Measurements from ENCODE around the gene P2RX6. TPM values are rescaled to one million over a fixed set of nuclear protein-coding genes. Genes with fewer than 3 reads are reported as not detected.
A peak's percentile ranks its signal among the peaks of the same experiment; 100 is the strongest.

Gene P2RX6
- total RNA-seq, 1 experiment from 2014 or later: 0.46 TPM

GRCh38 chr22:20988573-20989322, 26.2 kb upstream of the P2RX6 start:
- DNase-seq (ENCODE audit: low read depth, low spot score) (no peak), ATAC-seq (0 out of 2 replicates have a peak, but pooled peaks have one; percentile 31)
- ChIA-PET POLR2A (interaction anchor here (1.3 kb wide), 1 partner anchor 11 kb away, joined by 3 read pairs; no protein-coding TSS in a partner anchor), CTCF (no interaction called here)
- no peaks in the 10 kb centered on the region for H3K36me3 ChIP-seq (ENCODE audit: control insufficient read depth, insufficient read depth, low read length)
- H3K4me1 ChIP-seq (ENCODE audit: control insufficient read depth, insufficient read depth, low read length): no peaks in the 10 kb centered on the region
- no peak for TF ChIP-seq SIN3A (IDR thresholded peaks at IDR 0.05; ENCODE audit: borderline replicate concordance, insufficient read depth, low read depth, low read length)
- no peak for TF ChIP-seq CTCF (IDR thresholded peaks at IDR 0.05)
- no peak for TF ChIP-seq REST (IDR thresholded peaks at IDR 0.05; ENCODE audit: insufficient read depth in 1 of 2, low read depth in 2 of 2, low read length in 1 of 2)
- no peak for TF ChIP-seq POLR2AphosphoS5 (IDR thresholded peaks at IDR 0.05; ENCODE audit: low read depth, low read length)
- no peak for TF ChIP-seq TCF7L2 (IDR thresholded peaks at IDR 0.05; ENCODE audit: low read depth, low read length)
- BruUV-seq (replicated peaks): no TSS peak
- no peaks in the 10 kb centered on the region for H3K27me3 ChIP-seq (ENCODE audit: control insufficient read depth, insufficient read depth, low read length)
- H3K9me3 ChIP-seq (ENCODE audit: control insufficient read depth, insufficient read depth, low read depth, low read length): no peaks in the 10 kb centered on the region
- in situ Hi-C loops (cut with HindIII; ENCODE audit: low pct_unique_long_range_greater_than_20kb, low sequenced_read_pairs): no loop called here
- no peak overlapping the region for H3K27ac ChIP-seq (ENCODE audit: low read length)
- intact Hi-C loops (cut with micrococcal nuclease; ENCODE audit: unreplicated experiment): no loop called here
- H3K4me3 ChIP-seq (ENCODE audit: low read depth in 2 of 2, low read length in 2 of 2): no peak overlapping the region

- intact Hi-C loops (cut with micrococcal nuclease; ENCODE audit: unreplicated experiment) (no loop called here), in situ Hi-C loops (cut with HindIII; ENCODE audit: low pct_unique_long_range_greater_than_20kb, low sequenced_read_pairs) (no loop called here)
- no peaks in the 10 kb centered on the region for H3K4me1 ChIP-seq (ENCODE audit: control insufficient read depth, insufficient read depth, low read length)
- ATAC-seq: no peak
- no peak for DNase-seq (ENCODE audit: low read depth, low spot score)
- H3K27me3 ChIP-seq (ENCODE audit: control insufficient read depth, insufficient read depth, low read length): no peaks in the 10 kb centered on the region
- BruUV-seq (replicated peaks): no TSS peak
- no peaks in the 10 kb centered on the region for H3K9me3 ChIP-seq (ENCODE audit: control insufficient read depth, insufficient read depth, low read depth, low read length)
- H3K36me3 ChIP-seq (ENCODE audit: control insufficient read depth, insufficient read depth, low read length): no peaks in the 10 kb centered on the region
- TF ChIP-seq POLR2AphosphoS5 (IDR thresholded peaks at IDR 0.05; ENCODE audit: low read depth, low read length) (no peak), SIN3A (IDR thresholded peaks at IDR 0.05; ENCODE audit: borderline replicate concordance, insufficient read depth, low read depth, low read length) (no peak), REST (IDR thresholded peaks at IDR 0.05; ENCODE audit: insufficient read depth in 1 of 2, low read depth in 2 of 2, low read length in 1 of 2) (no peak), CTCF (IDR thresholded peaks at IDR 0.05) (no peak), TCF7L2 (IDR thresholded peaks at IDR 0.05; ENCODE audit: low read depth, low read length) (no peak)
- ChIA-PET POLR2A (interaction anchor here (1.3 kb wide), 1 partner anchor 10 kb away, joined by 3 read pairs; no protein-coding TSS in a partner anchor), CTCF (no interaction called here)
- H3K4me3 ChIP-seq (ENCODE audit: low read depth in 2 of 2, low read length in 2 of 2): no peak overlapping the region
- no peak overlapping the region for H3K27ac ChIP-seq (ENCODE audit: low read length)
Observed at GRCh38 chr22:20989323-20990138, 25.4 kb upstream of the P2RX6 start.

All from Panc1 (cell line).